ENCODE data around the gene TMEM117.

The TMEM117 gene

GRCh38 chr12:44059476-44059875, 223.6 kb downstream of the TMEM117 start:
- Histone ChIP-seq H3K4me1 (ENCODE audit: control insufficient read depth, insufficient read depth, low read length) (no peaks in the 10 kb centered on the region), H3K36me3 (ENCODE audit: control insufficient read depth in 2 of 2, insufficient read depth in 1 of 2, low read length in 2 of 2) (no peaks in the 10 kb centered on the region), H3K4me3 (ENCODE audit: low read depth, low read length) (no peak overlapping the region), H3K27ac (ENCODE audit: extremely low read depth, low read depth, low read length) (no peak overlapping the region), H3K9me3 (ENCODE audit: control insufficient read depth, insufficient read depth, low read depth, low read length) (no peaks in the 10 kb centered on the region)
- POLR2A ChIA-PET: no interaction called here
- CTCF ChIA-PET: interaction anchor here (0.6 kb wide), 1 partner anchor 481 kb away, joined by 3 read pairs; no protein-coding TSS in a partner anchor
- TF ChIP-seq ZNF670 (tag by site-specific recombination; IDR thresholded peaks at IDR 0.05; ENCODE audit: low read depth) (no peak), ZNF677 (tag by site-specific recombination; IDR thresholded peaks at IDR 0.05) (no peak), ZNF362 (tag by site-specific recombination; IDR thresholded peaks at IDR 0.05) (no peak), ZNF391 (tag by site-specific recombination; IDR thresholded peaks at IDR 0.05; ENCODE audit: borderline replicate concordance, low read depth) (no peak), ZNF777 (tag by site-specific recombination; IDR thresholded peaks at IDR 0.05; ENCODE audit: borderline replicate concordance) (no peak), YY2 (tag by site-specific recombination; IDR thresholded peaks at IDR 0.05) (no peak), ZSCAN5A (tag by site-specific recombination; IDR thresholded peaks at IDR 0.05) (no peak), ZNF837 (tag by site-specific recombination; IDR thresholded peaks at IDR 0.05) (no peak), ZNF530 (tag by site-specific recombination; IDR thresholded peaks at IDR 0.05; ENCODE audit: low read depth) (no peak), ZNF513 (tag by site-specific recombination; IDR thresholded peaks at IDR 0.05) (no peak), SCRT1 (tag by site-specific recombination; IDR thresholded peaks at IDR 0.05; ENCODE audit: borderline replicate concordance) (no peak), ZNF248 (tag by site-specific recombination; IDR thresholded peaks at IDR 0.05) (no peak), ZSCAN4 (tag by site-specific recombination; IDR thresholded peaks at IDR 0.05) (no peak), ZFP37 (tag by site-specific recombination; IDR thresholded peaks at IDR 0.05) (no peak)

- H3K36me3 ChIP-seq (ENCODE audit: control insufficient read depth in 2 of 2, insufficient read depth in 1 of 2, low read length in 2 of 2): no peaks in the 10 kb centered on the region
- ChIA-PET CTCF (no interaction called here), POLR2A (no interaction called here)
- TF ChIP-seq ZNF785 (tag by site-specific recombination; IDR thresholded peaks at IDR 0.05) (no peak), ZNF18 (tag by site-specific recombination; IDR thresholded peaks at IDR 0.05) (no peak), ZBTB8A (tag by site-specific recombination; IDR thresholded peaks at IDR 0.05) (no peak), ZFP37 (tag by site-specific recombination; IDR thresholded peaks at IDR 0.05) (no peak), ZNF830 (tag by site-specific recombination; IDR thresholded peaks at IDR 0.05; ENCODE audit: low read depth) (no peak), ZNF549 (tag by site-specific recombination; IDR thresholded peaks at IDR 0.05) (no peak), GLIS2 (tag by site-specific recombination; IDR thresholded peaks at IDR 0.05) (no peak), ZNF610 (tag by site-specific recombination; IDR thresholded peaks at IDR 0.05; ENCODE audit: borderline replicate concordance) (no peak), SETDB1 (IDR thresholded peaks at IDR 0.05; ENCODE audit: insufficient read length, low read length) (no peak), GLI2 (tag by site-specific recombination; IDR thresholded peaks at IDR 0.05; ENCODE audit: borderline replicate concordance, low read depth) (no peak), PRDM4 (tag by site-specific recombination; IDR thresholded peaks at IDR 0.05) (no peak), BCL11B (tag by site-specific recombination; IDR thresholded peaks at IDR 0.05; ENCODE audit: low read depth) (no peak), ZNF366 (tag by site-specific recombination; conservative IDR thresholded peaks at IDR 0.05) (no peak), KLF9 (tag by site-specific recombination; IDR thresholded peaks at IDR 0.05; ENCODE audit: low read depth) (no peak), ZBTB7A (tag by site-specific recombination; IDR thresholded peaks at IDR 0.05; ENCODE audit: low read depth) (no peak)
Measured at GRCh38 chr12:44063671-44064070, 227.8 kb downstream of the TMEM117 start.

More at GRCh38 chr12:44063671-44064070, 227.8 kb downstream of the TMEM117 start:
- Histone ChIP-seq H3K4me1 (ENCODE audit: control insufficient read depth, insufficient read depth, low read length) (no peaks in the 10 kb centered on the region), H3K4me3 (ENCODE audit: low read depth, low read length) (no peak overlapping the region), H3K9me3 (ENCODE audit: control insufficient read depth, insufficient read depth, low read depth, low read length) (no peaks in the 10 kb centered on the region), H3K27ac (ENCODE audit: extremely low read depth, low read depth, low read length) (no peak overlapping the region)
